NCI-H510A (cell line): Measurements from ENCODE around the gene PIN1.

ENCODE experiments used
- DNase-seq: peaks from one replicate; lab custom pipeline; 2025; lab: John Stamatoyannopoulos, UW

Gene PIN1

GRCh38 chr19:9891609-9892373 is 56.7 kb downstream of the PIN1 start:
- DNase-seq = no peak
